ENCODE data around the gene FTO.

- TF ChIP-seq CTCF (conservative IDR thresholded peaks at IDR 0.05) (no peak), ZFX (IDR thresholded peaks at IDR 0.05) (no peak)
Measured at GRCh38 chr16:53932975-53933374, 229.0 kb downstream of the FTO start.
